GM12878 (cell line): Measurements from ENCODE around the gene STXBP3. TPM values are rescaled to one million over a fixed set of nuclear protein-coding genes. Genes with fewer than 3 reads are reported as not detected.

Experiments used
- ATAC-seq: fragments of 200-7000 bp; cut with Tn5 transposase; 3 replicates; pipeline ENCODE4 v1.9.1; 2020; ENCODE audit warnings: mild to moderate bottlenecking, moderate library complexity
- BruUV-seq: library from RNA; stranded (reverse); fragments of 400-500 nt; replicated peaks from 2 replicates; lab custom pipeline; 2021; lab: Mats Ljungman, UMichigan
- CTCF ChIA-PET: fragments of 300-600 bp; sonication (Branson Sonifier 250); formaldehyde crosslinking; extraction: SDS; loops from one replicate; lab custom pipeline; 2021; ENCODE audit warnings: inconsistent platforms; lab: Yijun Ruan, JAX
- POLR2A ChIA-PET: fragments of 350-600 bp; formaldehyde crosslinking; extraction: SDS; loops from one replicate; lab custom pipeline; 2021; ENCODE audit warnings: inconsistent platforms; lab: Charles Lee
- RAD21 ChIA-PET: fragments of 300-600 bp; sonication (Branson Sonifier 250); formaldehyde crosslinking; loops from one replicate; lab custom pipeline; 2023; ENCODE audit warnings: antibody characterized with exemption; ENCODE audit not compliant: unreplicated experiment; lab: Charles Lee
- SMC1A ChIA-PET: fragments of 300-600 bp; sonication (Branson Sonifier 250); formaldehyde crosslinking; loops from one replicate; lab custom pipeline; 2023; ENCODE audit not compliant: unreplicated experiment, uncharacterized antibody; lab: Charles Lee
- DNase-seq: peaks from one replicate; pipeline ENCODE4 v3.0.0-alpha.2; 2011; ENCODE audit warnings: low read depth, low spot score
- FAIRE-seq: peaks from 3 replicates; lab custom pipeline; 2011; peaks lifted over from hg19 to GRCh38; lab: Jason Lieb, UNC
- H2AFZ ChIP-seq: 2 replicates; pipeline ENCODE4 v1.6.0; 2011; ENCODE audit warnings: low read depth, low read length, control low read depth; ENCODE audit not compliant: control insufficient read depth
- H3K27ac ChIP-seq: 2 replicates; pipeline ENCODE4 v1.5.1; 2011; ENCODE audit warnings: control low read depth; ENCODE audit not compliant: control insufficient read depth, insufficient read depth
- H3K27me3 ChIP-seq, 2 experiments: replicated peaks in 1 of 2; 2 replicates each; pipeline versions ENCODE4 v1.6.0 to v1.6.1; 2011; ENCODE audit warnings: low read length in 1 of 2; ENCODE audit not compliant: control insufficient read depth in 2 of 2, insufficient read depth in 2 of 2
- H3K36me3 ChIP-seq, 2 experiments: 2 replicates each; pipeline ENCODE4 v1.5.1; 2011; ENCODE audit warnings: low read length in 1 of 2; ENCODE audit not compliant: control insufficient read depth in 2 of 2, insufficient read depth in 2 of 2
- H3K4me1 ChIP-seq: 2 replicates; pipeline ENCODE4 v1.6.1; 2011; ENCODE audit warnings: mild to moderate bottlenecking, low read length, moderate library complexity, mixed read lengths; ENCODE audit not compliant: control insufficient read depth, insufficient read depth
- H3K4me2 ChIP-seq: 2 replicates; pipeline ENCODE4 v1.6.0; 2011; ENCODE audit warnings: control low read depth; ENCODE audit not compliant: control insufficient read depth, insufficient read depth
- H3K4me3 ChIP-seq: fragments of 200-600 bp; sonication (generic); 2 replicates; pipeline ENCODE4 v1.5.1; 2016
- H3K79me2 ChIP-seq: 2 replicates; pipeline ENCODE4 v1.6.0; 2011; ENCODE audit warnings: low read length; ENCODE audit not compliant: control insufficient read depth, insufficient read depth
- H3K9ac ChIP-seq: 2 replicates; pipeline ENCODE4 v1.8.0; 2011; ENCODE audit warnings: low read length, control low read depth, mixed read lengths; ENCODE audit not compliant: control insufficient read depth, insufficient read depth
- H3K9me3 ChIP-seq: replicated peaks from 3 replicates; pipeline ENCODE4 v1.5.1; 2011; ENCODE audit warnings: mild to moderate bottlenecking, low read length; ENCODE audit not compliant: control insufficient read depth, insufficient read depth
- H4K20me1 ChIP-seq: 2 replicates; pipeline ENCODE4 v1.6.0; 2011; ENCODE audit not compliant: control insufficient read depth, insufficient read depth
- ATF2 ChIP-seq: IDR thresholded peaks from 2 replicates; pipeline ENCODE4 v1.6.1; 2012; ENCODE audit warnings: low read length, inconsistent platforms
- CEBPZ ChIP-seq: fragments of 150-350 bp; IDR thresholded peaks from 2 replicates; pipeline ENCODE4 v1.6.1; 2016; ENCODE audit warnings: low read depth, low read length
- E4F1 ChIP-seq: fragments of 450-650 bp; IDR thresholded peaks from 2 replicates; pipeline ENCODE4 v1.6.1; 2018; ENCODE audit warnings: borderline replicate concordance, mild to moderate bottlenecking; ENCODE audit not compliant: partially characterized antibody
- IRF5 ChIP-seq: fragments of 450-650 bp; IDR thresholded peaks from 2 replicates; pipeline ENCODE4 v1.6.1; 2017; ENCODE audit warnings: borderline replicate concordance
- JUND ChIP-seq: IDR thresholded peaks from 2 replicates; pipeline ENCODE4 v1.6.1; 2012; ENCODE audit warnings: low read depth, mild to moderate bottlenecking, low read length, improper control_type of control experiment, moderate library complexity
- NR2F1 ChIP-seq: fragments of 450-650 bp; conservative IDR thresholded peaks from 2 replicates; pipeline ENCODE4 v1.6.1; 2017; ENCODE audit warnings: mild to moderate bottlenecking
- PKNOX1 ChIP-seq: fragments of 450-650 bp; IDR thresholded peaks from 2 replicates; pipeline ENCODE4 v1.6.1; 2016; ENCODE audit warnings: mild to moderate bottlenecking
- SMAD1 ChIP-seq: fragments of 450-650 bp; IDR thresholded peaks from 2 replicates; pipeline ENCODE4 v1.6.1; 2018; ENCODE audit warnings: mild to moderate bottlenecking, low read depth; ENCODE audit not compliant: partially characterized antibody
- SUPT20H ChIP-seq: IDR thresholded peaks from 2 replicates; pipeline ENCODE4 v1.6.1; 2011; ENCODE audit warnings: low read depth, mild to moderate bottlenecking, low read length, moderate library complexity, borderline replicate concordance; ENCODE audit not compliant: control insufficient read depth
- TCF7 ChIP-seq: IDR thresholded peaks from 2 replicates; pipeline ENCODE4 v1.6.1; 2014; ENCODE audit warnings: antibody characterized with exemption, borderline replicate concordance
- WGBS: methylation state at CpG from one replicate; pipeline ENCODE4 v1.1.6; 2016; ENCODE audit warnings: low lambda C conversion rate; ENCODE audit not compliant: insufficient replicate concordance, insufficient coverage; ENCODE audit errors: missing lambda C conversion rate; 5-methylcytosine and 5-hydroxymethylcytosine counted together
- in situ Hi-C: fragments of 300-500 bp; cut with MboI; formaldehyde crosslinking; loops from 9 replicates; pipeline ENCODE4 v1.14.3; 2018; ENCODE audit warnings: mixed read lengths
- intact Hi-C: fragments of 100-400 bp; cut with micrococcal nuclease; formaldehyde crosslinking; loops from one replicate; pipeline ENCODE4 v1.14.2; 2022; ENCODE audit not compliant: unreplicated experiment
- polyA plus RNA-seq, 11 experiments: library from polyadenylated mRNA; depleted of rRNA in 4 of 11; unstranded in 6 of 11; stranded (reverse) in 5 of 11; fragments of >200 nt; fragmentation: Nextera tagmentation in 4 of 11; fragmentation: Illumina TruSeq in 1 of 11; extraction: Ambion mirVana in 4 of 11; extraction: Trizol in 1 of 11; gene quantifications; 1 replicate in 1 of 11; 2 replicates in 10 of 11; pipeline versions ENCODE4 v1.2.1 to v1.2.3, GENCODE V29; 2011 to 2016; ENCODE audit warnings: inconsistent platforms in 2 of 11, missing spikeins in 2 of 11, low read depth in 1 of 11
- total RNA-seq, 4 experiments: library from RNA; depleted of rRNA in 3 of 4; stranded (reverse); fragments of >200 nt in 3 of 4; fragmentation: Illumina TruSeq in 1 of 4; extraction: Trizol in 1 of 4; gene quantifications; 2 replicates each; pipeline versions ENCODE4 v1.2.1 to v1.2.3, GENCODE V29; 2013 to 2021

Gene STXBP3
- total and polyA plus RNA-seq, 10 of the 15 experiments (the other 5 are each of a cell fraction or from before 2014, with no cell fraction given), result 19.6 to 35.1 (median 27.3) TPM

- peak; percentile 84 for FAIRE-seq
- CTCF ChIA-PET, result interaction anchor here (0.6 to 9.1 kb wide), 45 partner anchors 8 to 705 kb away, joined by 3 to 323 read pairs (median 4); partner anchors contain the start of genes PRPF38B and TAF13
- SMC1A ChIA-PET, result interaction anchor here (0.6 to 7.0 kb wide), 28 partner anchors 9 to 283 kb away, joined by 3 to 118 read pairs (median 4); a partner anchor contains a TSS
- 16% methylated on average over 12 of the region's 12 CpGs for WGBS
- in situ Hi-C loops (no loop called here), intact Hi-C loops (loop anchor here (1.0 to 5.0 kb wide), 3 partner anchors 49 to 284 kb away; partner anchors contain the start of gene GPSM2)
- no peaks in the 10 kb centered on the region for H3K36me3 ChIP-seq
- no peak overlapping the region for H3K4me3 ChIP-seq
- H3K9ac ChIP-seq, result no peak overlapping the region
- no peaks in the 10 kb centered on the region for H4K20me1 ChIP-seq
- H3K4me2 ChIP-seq, result no peak overlapping the region
- ATAC-seq, result peak; percentile 96
- no peaks in the 10 kb centered on the region for H3K79me2 ChIP-seq
- H3K27me3 ChIP-seq, result no peaks in the 10 kb centered on the region
- BruUV-seq, result no TSS peak
- peak overlapping the region; percentile 68 for H2AFZ ChIP-seq
- DNase-seq, result peak; percentile 15
- RAD21 ChIA-PET, result interaction anchor here (0.7 to 6.7 kb wide), 13 partner anchors 9 to 284 kb away, joined by 3 to 92 read pairs (median 3); a partner anchor contains a TSS
- H3K4me1 ChIP-seq, result no peaks in the 10 kb centered on the region
- no peak overlapping the region for H3K27ac ChIP-seq
- POLR2A ChIA-PET, result interaction anchor here (0.6 to 1.2 kb wide), 2 partner anchors 36 to 68 kb away, joined by 3 to 7 read pairs; no protein-coding TSS in a partner anchor
- no peaks in the 10 kb centered on the region for H3K9me3 ChIP-seq
- no peak for TF ChIP-seq TCF7
- TF ChIP-seq NR2F1, result no peak
- TF ChIP-seq SUPT20H, result no peak
- no peak for TF ChIP-seq PKNOX1
- TF ChIP-seq JUND, result no peak
- no peak for TF ChIP-seq ATF2
- no peak for TF ChIP-seq SMAD1
- no peak for TF ChIP-seq E4F1
- no peak for TF ChIP-seq IRF5
- no peak for TF ChIP-seq CEBPZ
Observed at GRCh38 chr1:108828074-108828961, 81.8 kb downstream of the STXBP3 start.
